Stomach smooth muscle (tissue), 2 donors: ENCODE data around the gene MXRA8.

Source experiments
- H3K27ac ChIP-seq: one replicate; pipeline ENCODE4 v1.7.0; 2013; ENCODE audit warnings: mild to moderate bottlenecking, low read length, inconsistent platforms
- H3K27me3 ChIP-seq, 2 donors: one replicate each; pipeline ENCODE4 v1.7.0; 2013; ENCODE audit warnings: low read length in 2 of 2; ENCODE audit not compliant: insufficient read depth in 2 of 2, control insufficient read depth in 1 of 2
- H3K36me3 ChIP-seq, 2 donors: one replicate each; pipeline ENCODE4 v1.7.0; 2013; ENCODE audit warnings: low read length in 2 of 2; ENCODE audit not compliant: control insufficient read depth in 2 of 2, insufficient read depth in 2 of 2
- H3K4me1 ChIP-seq: one replicate; pipeline ENCODE4 v1.7.0; 2013; ENCODE audit warnings: low read length; ENCODE audit not compliant: control insufficient read depth, insufficient read depth
- H3K4me3 ChIP-seq, 2 donors: one replicate each; pipeline ENCODE4 v1.7.0; 2013; ENCODE audit warnings: low read length in 2 of 2
- H3K9ac ChIP-seq, 2 donors: one replicate each; pipeline ENCODE4 v1.7.0; 2013; ENCODE audit warnings: low read length in 2 of 2, mild to moderate bottlenecking in 1 of 2
- H3K9me3 ChIP-seq, 2 donors: one replicate each; pipeline ENCODE4 v1.7.0; 2013; ENCODE audit warnings: low read length in 2 of 2; ENCODE audit not compliant: control insufficient read depth in 2 of 2
- donor health status: healthy.
- donor health status: Pancreatic carcinoma.

Gene MXRA8

DNA sequence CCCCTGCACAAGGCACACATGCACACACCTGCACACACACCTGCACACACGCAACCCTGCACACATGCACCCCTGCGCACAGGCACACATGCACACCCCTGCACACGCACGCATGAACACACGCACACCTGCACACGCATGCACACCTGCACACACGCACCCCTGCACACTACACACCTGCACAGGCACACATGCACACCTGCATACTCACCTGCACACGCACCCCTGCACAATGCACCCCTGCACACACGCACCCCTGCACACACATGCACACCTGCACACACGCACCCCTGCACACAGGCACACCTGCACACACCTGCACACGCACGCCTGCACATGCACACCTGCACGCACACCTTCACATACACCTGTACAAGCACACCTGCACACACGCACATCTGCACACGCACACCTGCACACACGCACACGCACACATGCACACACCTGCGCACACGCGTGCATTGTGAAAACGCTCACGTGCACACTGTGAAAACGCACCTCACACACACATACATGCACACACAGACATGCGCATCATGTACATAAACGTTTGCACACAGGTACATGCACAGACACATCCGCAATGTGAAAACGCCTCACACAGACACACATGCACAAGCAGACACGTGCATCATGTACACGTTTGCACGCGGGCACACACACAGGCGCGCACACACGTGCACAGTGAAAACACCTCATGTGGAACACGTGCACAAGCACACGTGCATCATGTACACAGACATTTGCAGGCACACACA is 17.4 kb downstream of the MXRA8 start:
- Histone ChIP-seq H3K36me3 (peaks cover 14 to 17% of the 10 kb centered on the region in 2 donors), H3K9me3 (no peaks in the 10 kb centered on the region), H3K9ac (no peak overlapping the region), H3K4me3 (no peak overlapping the region), H3K27me3 (no peaks in the 10 kb centered on the region), H3K27ac (no peak overlapping the region), H3K4me1 (peaks cover 17% of the 10 kb centered on the region)

DNA sequence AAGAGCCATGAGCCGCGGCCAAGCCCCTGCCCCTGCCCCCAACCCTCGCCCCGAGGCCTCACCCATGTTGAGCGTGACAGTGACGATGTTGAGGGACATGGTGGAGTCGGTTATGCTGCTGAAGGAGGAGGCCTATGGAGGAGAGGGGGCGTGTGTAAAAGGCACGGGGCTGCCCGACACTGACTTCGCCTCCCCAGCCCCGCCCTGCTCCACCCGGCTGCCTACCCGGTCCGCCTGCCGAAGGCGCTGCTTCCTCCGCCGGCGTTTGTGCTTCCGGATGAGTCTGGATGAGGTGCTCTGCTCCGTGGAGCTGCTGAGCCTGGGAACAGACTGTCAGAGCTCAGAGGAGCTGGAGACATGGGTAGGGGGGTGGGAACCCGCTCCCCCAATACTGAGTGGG is 18.2 kb downstream of the MXRA8 start:
- Histone ChIP-seq H3K27ac (no peak overlapping the region), H3K4me3 (no peak overlapping the region), H3K9me3 (no peaks in the 10 kb centered on the region), H3K36me3 (peaks cover 14 to 17% of the 10 kb centered on the region in 2 donors), H3K9ac (no peak overlapping the region), H3K27me3 (no peaks in the 10 kb centered on the region), H3K4me1 (peaks cover 9% of the 10 kb centered on the region)

DNA sequence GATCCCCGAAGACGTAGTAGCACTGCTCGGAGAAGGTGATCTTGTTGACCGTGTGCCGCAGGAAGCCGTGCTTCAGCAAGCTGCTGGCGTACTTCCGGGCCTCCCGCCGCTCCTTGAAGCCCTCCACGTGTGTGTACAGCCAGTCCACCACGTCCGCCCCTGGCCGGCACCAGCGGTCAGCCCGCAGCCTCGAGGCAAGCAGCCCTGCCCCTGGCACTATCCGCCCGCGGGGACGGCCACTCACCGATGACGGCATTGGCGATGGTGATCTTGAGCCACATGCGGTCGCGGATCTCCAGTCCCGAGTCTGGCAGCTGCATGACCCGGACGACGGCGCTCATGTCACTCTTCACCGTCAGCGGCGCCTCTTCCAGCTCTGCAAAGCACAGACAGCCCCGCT is 20.1 kb downstream of the MXRA8 start:
- H3K9ac ChIP-seq: no peak overlapping the region
- H3K4me1 ChIP-seq: peaks cover 2% of the 10 kb centered on the region
- no peaks in the 10 kb centered on the region for H3K9me3 ChIP-seq
- no peak overlapping the region for H3K27ac ChIP-seq
- H3K36me3 ChIP-seq: peaks cover 14 to 17% of the 10 kb centered on the region in 2 donors
- no peaks in the 10 kb centered on the region for H3K27me3 ChIP-seq
- H3K4me3 ChIP-seq: no peak overlapping the region

DNA sequence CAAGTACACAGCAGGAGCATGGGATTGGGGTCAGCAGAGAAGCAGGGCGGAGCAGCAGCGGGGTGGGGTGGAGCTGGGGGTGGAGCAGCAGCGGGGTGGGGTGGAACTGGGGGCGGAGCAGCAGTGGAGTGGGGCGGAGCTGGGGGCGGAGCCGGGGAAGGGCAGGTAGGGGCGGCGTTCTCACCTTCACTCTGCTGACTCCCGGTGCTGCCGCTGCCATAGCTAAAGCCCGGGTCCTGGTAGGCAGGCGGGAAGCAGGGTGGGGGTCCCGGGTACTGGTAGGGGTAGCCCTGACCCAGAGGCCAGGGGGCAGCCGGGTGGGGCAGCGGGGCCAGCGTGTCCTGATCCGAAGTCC is 20.6 kb downstream of the MXRA8 start:
- peaks cover 2% of the 10 kb centered on the region for H3K4me1 ChIP-seq
- peaks cover 14 to 17% of the 10 kb centered on the region in 2 donors for H3K36me3 ChIP-seq
- no peak overlapping the region for H3K9ac ChIP-seq
- H3K9me3 ChIP-seq: no peaks in the 10 kb centered on the region
- no peaks in the 10 kb centered on the region for H3K27me3 ChIP-seq
- H3K4me3 ChIP-seq: no peak overlapping the region
- no peak overlapping the region for H3K27ac ChIP-seq

DNA sequence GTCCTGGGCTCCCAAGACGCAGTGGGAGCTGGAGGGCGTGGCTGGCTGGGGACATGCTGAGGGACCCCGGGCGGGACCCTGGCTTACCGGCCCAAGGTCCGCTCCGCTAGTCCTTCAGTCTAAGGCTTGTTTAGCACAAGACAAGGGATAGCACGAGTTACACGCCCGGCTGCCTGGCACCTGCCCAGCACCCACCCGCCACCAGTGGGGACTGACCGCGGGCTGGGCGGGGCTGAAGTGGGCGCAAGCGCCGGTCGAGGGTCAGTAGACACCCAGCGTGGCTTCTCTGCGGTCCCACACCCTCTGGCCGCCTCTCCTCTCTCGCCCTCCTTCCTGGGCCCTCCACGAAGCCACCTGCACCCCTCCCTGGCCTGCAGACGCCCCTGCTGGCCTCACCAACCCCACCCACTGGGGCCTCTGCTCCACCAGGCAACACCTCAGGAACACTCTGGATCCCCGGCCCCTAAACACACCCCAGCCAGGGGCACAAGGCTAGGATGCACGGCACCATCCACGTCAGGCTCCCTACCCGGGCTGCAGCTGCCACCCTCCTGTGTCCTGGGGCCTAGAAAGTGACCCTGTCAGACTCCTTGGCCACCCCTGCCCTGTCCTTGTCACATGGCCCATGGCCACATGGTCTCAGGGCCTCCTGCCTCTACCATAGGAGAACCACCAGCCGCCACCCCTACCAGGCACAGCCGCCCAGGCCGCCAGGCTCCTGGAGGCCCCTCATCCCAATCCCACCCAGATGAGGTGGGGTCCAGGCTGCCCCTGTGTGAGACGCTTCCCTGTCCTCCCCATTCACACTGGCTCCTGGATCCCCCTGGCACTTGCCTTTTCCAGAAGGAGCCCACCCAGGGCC is 21.2 kb downstream of the MXRA8 start:
- H3K27me3 ChIP-seq: no peaks in the 10 kb centered on the region
- H3K9ac ChIP-seq: no peak overlapping the region
- H3K9me3 ChIP-seq: no peaks in the 10 kb centered on the region
- peaks cover 14 to 17% of the 10 kb centered on the region in 2 donors for H3K36me3 ChIP-seq
- peaks cover 2% of the 10 kb centered on the region for H3K4me1 ChIP-seq
- H3K4me3 ChIP-seq: no peak overlapping the region
- H3K27ac ChIP-seq: no peak overlapping the region

DNA sequence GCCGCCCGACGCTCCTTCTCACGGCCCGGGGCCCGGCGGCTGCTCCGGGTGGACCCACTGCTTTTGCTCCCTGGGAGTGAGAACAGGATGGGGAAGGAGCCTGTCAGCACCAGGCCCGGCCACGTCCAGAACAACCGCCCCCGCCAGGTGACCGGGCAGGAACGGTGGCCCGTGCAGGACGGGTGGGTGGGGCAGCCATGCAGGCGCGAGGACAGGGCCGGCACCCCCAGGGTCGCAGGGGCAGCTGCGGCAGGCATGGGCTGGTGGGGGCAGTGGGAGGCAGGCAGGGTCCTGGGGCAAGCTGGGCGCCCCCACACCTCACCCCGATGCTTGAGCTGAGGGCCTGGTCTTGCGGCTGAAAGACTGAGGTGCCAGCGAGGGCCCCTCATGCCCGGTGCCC is 21.9 kb downstream of the MXRA8 start:
- no peak overlapping the region for H3K4me3 ChIP-seq
- peaks cover 10 to 16% of the 10 kb centered on the region in 2 donors for H3K36me3 ChIP-seq
- no peak overlapping the region for H3K27ac ChIP-seq
- peaks cover 2% of the 10 kb centered on the region for H3K4me1 ChIP-seq
- no peaks in the 10 kb centered on the region for H3K9me3 ChIP-seq
- no peak overlapping the region for H3K9ac ChIP-seq
- H3K27me3 ChIP-seq: no peaks in the 10 kb centered on the region

DNA sequence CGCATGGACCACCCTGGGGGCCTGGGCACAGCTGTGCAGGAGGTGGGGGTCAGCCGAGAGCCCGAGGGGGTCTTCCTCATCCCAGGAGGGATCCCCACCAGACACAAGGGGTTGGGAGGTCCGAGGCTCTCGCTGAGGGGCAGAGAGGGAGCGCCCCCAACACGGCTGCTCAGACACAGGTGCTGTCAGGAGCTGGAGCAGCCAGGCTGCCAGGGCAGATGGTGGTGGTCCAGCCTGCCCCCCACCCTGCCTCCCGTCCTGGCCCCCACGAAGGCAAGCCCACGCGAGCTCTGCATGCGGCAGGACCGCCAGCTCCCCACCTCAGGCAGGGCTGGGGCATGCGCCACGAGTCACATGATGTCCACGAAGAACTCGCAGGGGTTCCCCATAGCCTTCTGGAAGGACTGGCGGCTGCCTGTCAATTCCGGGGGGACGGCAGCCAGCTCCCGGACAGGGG is 22.5 kb downstream of the MXRA8 start:
- H3K27me3 ChIP-seq: no peaks in the 10 kb centered on the region
- H3K27ac ChIP-seq: no peak overlapping the region
- H3K4me3 ChIP-seq: no peak overlapping the region
- H3K4me1 ChIP-seq: no peaks in the 10 kb centered on the region
- H3K36me3 ChIP-seq: peaks cover 4 to 10% of the 10 kb centered on the region in 2 donors
- H3K9me3 ChIP-seq: no peaks in the 10 kb centered on the region
- H3K9ac ChIP-seq: no peak overlapping the region

DNA sequence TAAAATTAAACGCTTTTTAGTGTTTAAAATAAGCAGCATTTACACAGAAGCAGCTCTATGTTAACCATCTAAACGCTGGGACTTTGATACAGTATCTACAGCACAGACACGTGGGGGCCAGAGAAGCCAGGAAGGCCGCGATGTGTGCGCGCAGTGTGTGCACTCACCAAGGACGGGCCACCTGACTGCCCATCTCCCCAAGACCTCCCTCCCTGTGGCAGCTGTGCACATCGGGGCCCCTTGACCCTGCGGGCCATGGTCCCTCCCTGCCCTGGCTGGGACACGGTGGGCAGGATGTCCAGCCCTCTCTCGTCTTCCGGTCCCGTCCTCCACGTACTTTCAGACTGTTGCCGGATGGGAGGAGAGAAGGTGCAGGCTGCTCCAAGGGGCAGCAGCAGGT is 23.1 kb downstream of the MXRA8 start:
- Histone ChIP-seq H3K4me3 (no peak overlapping the region), H3K36me3 (peaks cover 0 to 6% of the 10 kb centered on the region in 2 donors), H3K27ac (no peak overlapping the region), H3K4me1 (no peaks in the 10 kb centered on the region), H3K27me3 (no peaks in the 10 kb centered on the region), H3K9me3 (no peaks in the 10 kb centered on the region), H3K9ac (no peak overlapping the region)

DNA sequence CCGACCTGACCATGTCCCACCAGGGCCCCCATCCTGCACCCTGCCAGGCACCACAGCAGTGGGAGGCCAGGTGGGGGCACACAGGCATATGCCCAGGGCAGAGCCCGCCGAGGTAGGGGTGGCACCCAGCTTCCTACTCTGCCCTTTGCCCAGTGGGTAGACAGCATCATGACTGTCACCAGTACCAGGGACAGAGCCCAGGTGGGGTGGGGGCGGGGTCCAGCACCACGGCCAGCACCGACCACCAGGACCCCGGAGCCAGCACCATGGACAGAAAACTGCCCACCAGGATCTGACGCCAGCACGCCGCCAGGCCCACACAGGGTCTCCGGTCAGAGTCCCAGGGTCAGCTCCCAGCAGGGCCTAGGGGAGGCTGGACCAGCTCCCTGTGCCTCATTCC is 23.5 kb downstream of the MXRA8 start:
- peaks cover 0 to 2% of the 10 kb centered on the region in 2 donors for H3K36me3 ChIP-seq
- H3K27me3 ChIP-seq: no peaks in the 10 kb centered on the region
- H3K9me3 ChIP-seq: no peaks in the 10 kb centered on the region
- H3K27ac ChIP-seq: no peak overlapping the region
- no peaks in the 10 kb centered on the region for H3K4me1 ChIP-seq
- H3K4me3 ChIP-seq: no peak overlapping the region
- H3K9ac ChIP-seq: no peak overlapping the region

DNA sequence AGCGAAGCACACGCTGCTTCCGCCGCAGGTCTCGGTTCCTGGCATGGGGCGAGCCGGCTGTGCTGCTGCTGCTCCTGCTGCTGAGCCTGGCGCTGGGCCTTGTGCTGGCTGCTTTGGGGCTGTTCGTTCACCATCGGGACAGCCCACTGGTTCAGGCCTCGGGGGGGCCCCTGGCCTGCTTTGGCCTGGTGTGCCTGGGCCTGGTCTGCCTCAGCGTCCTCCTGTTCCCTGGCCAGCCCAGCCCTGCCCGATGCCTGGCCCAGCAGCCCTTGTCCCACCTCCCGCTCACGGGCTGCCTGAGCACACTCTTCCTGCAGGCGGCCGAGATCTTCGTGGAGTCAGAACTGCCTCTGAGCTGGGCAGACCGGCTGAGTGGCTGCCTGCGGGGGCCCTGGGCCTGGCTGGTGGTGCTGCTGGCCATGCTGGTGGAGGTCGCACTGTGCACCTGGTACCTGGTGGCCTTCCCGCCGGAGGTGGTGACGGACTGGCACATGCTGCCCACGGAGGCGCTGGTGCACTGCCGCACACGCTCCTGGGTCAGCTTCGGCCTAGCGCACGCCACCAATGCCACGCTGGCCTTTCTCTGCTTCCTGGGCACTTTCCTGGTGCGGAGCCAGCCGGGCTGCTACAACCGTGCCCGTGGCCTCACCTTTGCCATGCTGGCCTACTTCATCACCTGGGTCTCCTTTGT is 24.7 kb downstream of the MXRA8 start:
- H3K27ac ChIP-seq: no peak overlapping the region
- no peak overlapping the region for H3K9ac ChIP-seq
- no peaks in the 10 kb centered on the region for H3K4me1 ChIP-seq
- H3K9me3 ChIP-seq: no peaks in the 10 kb centered on the region
- H3K4me3 ChIP-seq: no peak overlapping the region
- H3K36me3 ChIP-seq: peaks cover 0 to 3% of the 10 kb centered on the region in 2 donors
- no peaks in the 10 kb centered on the region for H3K27me3 ChIP-seq
